Stimulated activated CD4-positive, alpha-beta T cell treated with anti-CD3 and anti-CD28 coated beads, Interleukin-15, amount 100 ng/mL, for 48 hours (primary cell): ENCODE measurements around the gene CEP76.

ENCODE experiments used
- DNase-seq, 2 donors: peaks; one replicate each; pipeline ENCODE4 v3.0.0-alpha.2; 2020; ENCODE audit warnings: low read depth in 2 of 2

The CEP76 gene, protein sequence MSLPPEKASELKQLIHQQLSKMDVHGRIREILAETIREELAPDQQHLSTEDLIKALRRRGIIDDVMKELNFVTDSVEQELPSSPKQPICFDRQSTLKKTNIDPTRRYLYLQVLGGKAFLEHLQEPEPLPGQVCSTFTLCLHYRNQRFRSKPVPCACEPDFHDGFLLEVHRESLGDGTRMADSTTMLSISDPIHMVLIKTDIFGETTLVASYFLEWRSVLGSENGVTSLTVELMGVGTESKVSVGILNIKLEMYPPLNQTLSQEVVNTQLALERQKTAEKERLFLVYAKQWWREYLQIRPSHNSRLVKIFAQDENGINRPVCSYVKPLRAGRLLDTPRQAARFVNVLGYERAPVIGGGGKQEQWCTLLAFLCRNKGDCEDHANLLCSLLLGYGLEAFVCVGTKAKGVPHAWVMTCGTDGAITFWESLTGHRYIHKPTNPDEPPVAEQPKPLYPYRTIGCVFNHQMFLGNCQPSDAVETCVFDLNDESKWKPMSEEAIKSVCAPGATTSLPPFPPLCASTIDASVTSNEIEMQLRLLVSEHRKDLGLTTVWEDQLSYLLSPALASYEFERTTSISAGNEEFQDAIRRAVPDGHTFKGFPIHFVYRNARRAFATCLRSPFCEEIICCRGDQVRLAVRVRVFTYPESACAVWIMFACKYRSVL

GRCh38 chr18:12702221-12703095, at the start of gene CEP76, which contains the start of gene PSMG2:
Gene CEP76 (minus strand): TSS chr18:12702723. CDS start chr18:12702548, 175 bp downstream.
Gene PSMG2 (plus strand): TSS chr18:12703042. CDS start chr18:12703108, 66 bp downstream.
- peak; percentile 73 to 78 for DNase-seq

- no peak for DNase-seq
These were observed 49.4 kb upstream of the CEP76 start for GRCh38 chr18:12751891-12752290.

DNA sequence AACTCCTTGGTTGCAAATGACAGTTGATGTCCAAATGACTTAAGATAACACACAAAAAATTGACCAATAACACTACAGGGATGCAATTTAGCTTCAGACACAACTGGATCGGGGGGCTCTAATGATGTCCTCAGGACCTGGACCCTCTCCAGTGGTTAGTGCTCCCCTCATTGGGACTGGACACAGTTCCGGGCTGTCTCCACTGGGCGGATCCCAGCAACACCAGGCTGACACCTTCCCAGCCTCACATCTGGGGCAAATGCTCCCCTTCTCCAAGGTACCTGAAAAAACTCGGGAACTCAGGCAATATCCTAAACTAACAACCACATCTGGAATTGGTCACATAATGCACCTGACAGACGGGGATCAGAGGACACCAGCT, 49.0 kb upstream of the CEP76 start:
- no peak for DNase-seq

GRCh38 chr18:12750715-12751502, 48.4 kb upstream of the CEP76 start:
- no peak for DNase-seq

DNA sequence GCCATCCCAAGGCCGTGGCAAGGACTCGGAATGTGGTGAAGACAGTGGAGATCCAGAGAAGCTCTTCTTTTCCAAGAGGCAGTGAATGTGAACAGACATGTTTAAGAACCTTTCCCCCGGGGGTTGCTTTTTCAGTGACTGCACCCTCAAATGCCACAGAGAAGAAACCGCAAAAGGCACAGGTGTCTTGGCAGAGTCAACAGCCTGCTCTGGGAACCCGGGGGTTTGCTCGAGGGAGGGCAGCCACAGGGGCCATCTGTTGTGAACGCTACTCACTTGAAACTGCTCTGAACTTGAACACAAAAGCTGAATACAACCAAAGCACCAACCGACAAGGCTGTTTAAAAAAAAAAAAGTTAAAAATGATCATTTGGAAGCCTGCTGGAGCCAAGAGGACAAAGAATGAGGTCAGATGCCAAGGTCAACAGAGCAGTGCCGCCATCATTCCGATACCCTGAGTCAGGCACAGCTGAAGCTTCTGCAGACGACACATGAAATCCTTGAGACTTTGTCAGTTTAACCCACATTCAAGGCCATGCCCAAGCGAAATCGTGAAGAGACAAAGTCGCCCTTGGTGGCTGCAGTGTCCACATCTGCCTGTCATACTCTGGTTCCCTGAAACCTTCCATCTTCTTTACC, 47.7 kb upstream of the CEP76 start:
- DNase-seq = no peak

DNA sequence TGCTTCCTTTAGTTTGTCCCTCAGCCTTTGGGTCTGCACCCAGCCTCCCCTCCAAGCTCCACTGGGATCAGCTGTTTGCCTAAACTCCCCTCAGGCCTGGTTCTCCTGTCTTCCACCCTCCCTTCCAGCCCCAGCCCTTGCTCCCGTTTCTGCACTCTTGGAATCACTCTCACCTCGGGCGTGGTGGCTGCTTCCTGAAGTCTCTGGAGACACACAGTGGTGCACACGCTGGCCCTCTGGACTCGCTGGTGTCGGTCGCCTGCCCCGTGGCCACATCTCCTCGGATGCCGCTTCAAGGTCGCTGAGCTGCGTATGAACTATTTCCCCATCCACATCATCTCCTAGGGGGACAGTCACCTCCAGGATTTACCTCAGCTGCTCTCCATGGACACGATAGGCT, 46.6 kb upstream of the CEP76 start:
- no peak for DNase-seq

GRCh38 chr18:12748671-12749070, 46.1 kb upstream of the CEP76 start:
- DNase-seq = no peak

GRCh38 chr18:12747530-12748315, 45.2 kb upstream of the CEP76 start:
- no peak for DNase-seq

DNA sequence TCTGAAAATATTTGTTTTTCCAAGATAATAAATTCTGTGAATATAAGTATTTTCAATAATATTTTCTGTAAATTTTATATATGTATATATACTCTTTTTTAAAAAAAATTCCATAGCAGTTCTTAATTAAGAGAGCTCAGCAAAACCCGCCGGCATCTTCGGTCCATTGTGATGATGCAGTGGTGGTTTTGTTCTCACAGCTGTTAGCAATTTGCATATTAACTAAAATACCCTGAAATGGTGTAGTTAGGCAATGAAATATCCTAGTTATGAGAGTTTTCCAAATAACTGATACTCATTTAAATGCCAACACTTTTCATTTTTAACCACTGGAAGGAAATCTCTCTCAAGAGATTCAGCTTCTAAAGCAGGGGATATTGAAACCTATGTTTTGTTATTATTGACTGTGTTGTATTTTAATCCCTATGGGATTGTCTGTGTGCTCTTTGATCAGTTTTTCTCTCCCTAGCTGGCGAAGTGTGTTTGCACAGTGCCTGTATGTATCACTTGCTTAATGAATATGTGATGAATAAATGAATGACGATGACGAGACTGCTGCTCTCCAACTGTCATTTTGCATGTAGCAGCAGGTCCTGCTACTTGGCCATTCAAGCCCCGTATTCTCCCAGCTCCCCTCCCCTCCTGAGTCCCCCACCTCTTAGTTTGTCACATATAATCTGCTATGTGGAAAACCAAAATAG, 42.7 kb upstream of the CEP76 start:
- no peak for DNase-seq

- DNase-seq = no peak
These were observed 41.6 kb upstream of the CEP76 start for GRCh38 chr18:12744103-12744502.

DNA sequence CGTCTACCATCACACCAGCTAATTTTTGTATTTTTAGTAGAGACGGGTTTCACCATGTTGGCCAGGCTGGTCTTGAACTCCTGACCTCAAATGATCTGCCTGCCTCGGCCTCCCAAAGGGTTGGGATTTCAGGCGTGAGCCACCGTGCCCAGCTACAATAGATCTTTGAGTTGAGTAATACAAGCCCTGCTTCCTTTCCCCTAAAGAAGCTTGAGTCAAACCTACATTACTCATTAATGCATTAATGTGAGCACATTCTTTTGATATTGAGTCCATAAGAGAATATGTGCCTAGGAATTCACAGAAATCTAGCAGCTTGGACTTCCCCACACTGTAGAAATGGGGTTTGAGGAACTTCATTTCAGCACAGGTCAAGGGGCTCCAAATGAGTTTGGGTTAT, 39.9 kb upstream of the CEP76 start:
- no peak for DNase-seq

- DNase-seq = no peak
These were observed 38.8 kb upstream of the CEP76 start for GRCh38 chr18:12741351-12741750.

- DNase-seq = no peak
These were observed 34.9 kb upstream of the CEP76 start for GRCh38 chr18:12737243-12737902.

DNA sequence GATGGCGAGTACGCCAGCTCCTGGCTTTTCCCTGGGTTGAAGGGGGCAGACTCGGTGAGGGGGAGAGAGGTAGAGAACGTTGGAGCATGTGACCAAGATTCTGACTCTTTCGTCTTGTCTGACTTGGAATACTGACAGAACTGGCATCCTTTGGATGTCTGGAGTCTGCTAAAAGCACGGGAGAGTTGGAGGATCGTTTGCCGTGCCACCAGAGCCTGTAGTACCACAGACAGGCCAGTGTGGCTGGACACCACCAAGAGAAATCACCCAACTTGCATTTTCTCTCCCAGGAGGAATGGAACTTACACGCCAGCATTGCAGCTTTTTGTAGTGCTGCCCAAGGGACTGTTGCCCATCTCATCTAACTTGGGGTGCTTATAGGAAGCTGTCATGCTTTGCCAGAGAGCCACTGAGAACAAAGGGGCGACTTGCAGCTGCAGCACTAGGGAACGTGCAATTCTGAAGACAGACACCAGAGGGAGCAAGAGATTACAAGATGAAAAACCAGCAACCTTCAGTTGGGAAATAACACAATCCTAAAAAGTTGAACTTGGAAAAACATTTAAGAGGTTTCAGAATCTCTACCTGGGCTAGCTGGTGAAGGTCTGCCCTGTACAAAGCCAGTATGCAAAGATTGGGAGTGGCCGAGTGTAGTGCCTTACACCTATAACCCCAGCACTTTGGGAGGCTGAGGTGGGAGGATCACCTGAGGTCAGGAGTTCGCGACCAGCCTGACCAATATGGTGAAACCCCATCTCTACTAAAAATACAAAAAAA, 24.4 kb upstream of the CEP76 start:
- DNase-seq = peak in 1 of 2 donors; percentile 42

DNA sequence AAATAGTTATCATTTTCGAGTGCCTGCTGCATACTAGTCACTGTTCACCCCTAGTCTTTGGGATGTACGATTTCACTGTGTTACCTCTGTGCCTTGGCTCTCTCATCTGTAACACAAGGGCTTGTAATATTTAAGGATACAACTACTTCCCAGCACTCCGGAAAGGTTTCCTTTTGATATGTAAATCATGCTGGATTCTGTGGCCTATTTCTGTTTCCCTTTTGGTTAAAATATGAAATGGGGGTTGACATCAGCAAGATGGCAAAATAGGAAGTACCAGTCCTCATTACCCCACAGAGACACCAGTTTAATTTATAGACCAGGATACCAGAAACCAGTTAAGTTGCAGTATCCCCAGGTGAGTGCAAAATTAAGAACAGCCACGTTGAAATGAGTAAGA, 23.8 kb upstream of the CEP76 start:
- no peak for DNase-seq

DNA sequence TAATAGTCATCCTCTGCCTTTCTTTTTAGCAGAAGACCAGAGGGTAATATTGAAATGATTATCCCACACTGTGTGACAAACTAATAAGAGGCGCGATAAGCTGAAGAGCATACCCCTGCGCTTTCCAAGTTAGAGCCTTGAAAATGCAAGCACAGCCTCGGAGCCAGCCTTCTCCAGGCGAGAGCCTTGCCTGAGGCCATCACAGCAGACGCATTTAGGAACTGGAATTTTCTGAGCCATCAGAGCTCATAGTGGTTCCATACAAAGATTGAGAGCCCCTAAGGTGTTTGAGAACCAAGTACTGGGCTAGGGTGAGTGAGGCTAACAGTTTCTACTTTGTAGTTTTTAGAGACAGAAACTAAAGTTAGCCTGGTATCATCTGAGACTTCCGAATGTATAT, 20.2 kb upstream of the CEP76 start:
- no peak for DNase-seq

- DNase-seq = no peak
These were observed 19.2 kb upstream of the CEP76 start for GRCh38 chr18:12721495-12722275.
